Stimulated activated CD8-positive, alpha-beta memory T cell treated with anti-CD3 and anti-CD28 coated beads, Interleukin-7, amount 100 ng/mL, for 1 hour (primary cell): ENCODE measurements around the gene CHCHD4.

Experiments used
- DNase-seq, 2 donors: peaks; one replicate each; pipeline ENCODE4 v3.0.0-alpha.2; 2020; ENCODE audit warnings: low read depth in 2 of 2

Gene CHCHD4

GRCh38 chr3:14150078-14150477 lies 25.4 kb upstream of the CHCHD4 start:
- no peak for DNase-seq

GRCh38 chr3:14148041-14148985 lies 23.6 kb upstream of the CHCHD4 start:
- no peak for DNase-seq

- DNase-seq: no peak
These were observed 22.9 kb upstream of the CHCHD4 start for GRCh38 chr3:14147617-14148016.

- DNase-seq: no peak
These were observed 22.4 kb upstream of the CHCHD4 start for GRCh38 chr3:14147066-14147435.

- no peak for DNase-seq
These were observed 21.9 kb upstream of the CHCHD4 start for GRCh38 chr3:14146381-14147065.

GRCh38 chr3:14145670-14146380 lies 21.2 kb upstream of the CHCHD4 start:
- DNase-seq: no peak

- no peak for DNase-seq
These were observed 20.6 kb upstream of the CHCHD4 start for GRCh38 chr3:14145236-14145635.

GRCh38 chr3:14144423-14145075 lies 19.9 kb upstream of the CHCHD4 start:
- DNase-seq: peak; percentile 43 to 45

- no peak for DNase-seq
These were observed 18.9 kb upstream of the CHCHD4 start for GRCh38 chr3:14143271-14144225.

- DNase-seq: no peak
These were observed 18.0 kb upstream of the CHCHD4 start for GRCh38 chr3:14142567-14143270.

- DNase-seq: no peak
These were observed 17.1 kb upstream of the CHCHD4 start for GRCh38 chr3:14141602-14142341.

- DNase-seq: no peak
These were observed 16.5 kb upstream of the CHCHD4 start for GRCh38 chr3:14141144-14141543.

- no peak for DNase-seq
These were observed 16.0 kb upstream of the CHCHD4 start for GRCh38 chr3:14140668-14141067.

GRCh38 chr3:14139771-14140170 lies 15.1 kb upstream of the CHCHD4 start:
- no peak for DNase-seq

GRCh38 chr3:14138878-14139655 lies 14.4 kb upstream of the CHCHD4 start:
- DNase-seq: no peak

GRCh38 chr3:14138109-14138877 lies 13.6 kb upstream of the CHCHD4 start:
- DNase-seq: no peak

- DNase-seq: no peak
These were observed 12.8 kb upstream of the CHCHD4 start for GRCh38 chr3:14137445-14137844.

- no peak for DNase-seq
These were observed 12.3 kb upstream of the CHCHD4 start for GRCh38 chr3:14137004-14137403.
